Measurements from ENCODE around the gene CEND1.
"Not testable (repeated sequence)": the region's sequence is repeated elsewhere in the genome, so short reads cannot be mapped to it uniquely, and the experiment has no call there.

CEND1 gene

GRCh38 chr11:763549-764321 is 26.2 kb downstream of the CEND1 start:
- no peak for DNase-seq (ENCODE audit: low read depth)

GRCh38 chr11:763073-763463 is 26.8 kb downstream of the CEND1 start:
- no peak for DNase-seq (ENCODE audit: low read depth)

- no peak for DNase-seq (ENCODE audit: low read depth)
These were observed 27.3 kb downstream of the CEND1 start for GRCh38 chr11:762421-763072.

- no peak for DNase-seq (ENCODE audit: low read depth)
These were observed 28.3 kb downstream of the CEND1 start for GRCh38 chr11:761526-762108.

GRCh38 chr11:760236-760635 is 29.7 kb downstream of the CEND1 start:
- no peak for DNase-seq (ENCODE audit: low read depth)

- DNase-seq (ENCODE audit: low read depth): no peak
These were observed 40.2 kb downstream of the CEND1 start for GRCh38 chr11:749731-750130.

GRCh38 chr11:748007-748359 is 41.9 kb downstream of the CEND1 start:
- DNase-seq (ENCODE audit: low read depth): no peak

GRCh38 chr11:747158-748006 is 42.5 kb downstream of the CEND1 start, which contains the start of gene TALDO1:
Gene TALDO1 (plus strand): TSS chr11:747464. CDS start chr11:747482, 18 bp downstream.
- peak; percentile 57 for DNase-seq (ENCODE audit: low read depth)

GRCh38 chr11:746289-747157 is 43.4 kb downstream of the CEND1 start:
- DNase-seq (ENCODE audit: low read depth): no peak

- DNase-seq (ENCODE audit: low read depth): no peak
These were observed 44.5 kb downstream of the CEND1 start for GRCh38 chr11:745428-745827.

GRCh38 chr11:742571-743201 is 47.2 kb downstream of the CEND1 start:
- no peak for DNase-seq (ENCODE audit: low read depth)

GRCh38 chr11:742156-742546 is 47.7 kb downstream of the CEND1 start:
- no peak for DNase-seq (ENCODE audit: low read depth)

- not testable (repeated sequence) for DNase-seq (ENCODE audit: low read depth)
These were observed 52.0 kb downstream of the CEND1 start for GRCh38 chr11:737899-738298.

GRCh38 chr11:737366-737765 is 52.5 kb downstream of the CEND1 start:
- DNase-seq (ENCODE audit: low read depth): no peak

Data from stimulated activated CD8-positive, alpha-beta memory T cell treated with anti-CD3 and anti-CD28 coated beads, Interleukin-12 subunit alpha, Interleukin-12 subunit beta, amount 100 ng/mL, for 1 hour (primary cell).